ENCODE measurements around the gene RAB10.
A peak's percentile ranks its signal among the peaks of the same experiment; 100 is the strongest.
"Not testable (repeated sequence)": the region's sequence is repeated elsewhere in the genome, so short reads cannot be mapped to it uniquely, and the experiment has no call there.

Gene RAB10

GRCh38 chr2:26078939-26079338, 45.1 kb downstream of the RAB10 start:
- Histone ChIP-seq H3K27me3 (ENCODE audit: insufficient read depth, poor library complexity, severe bottlenecking) (no peaks in the 10 kb centered on the region), H3K27ac (ENCODE audit: poor library complexity, severe bottlenecking) (peak overlapping the region; percentile 66), H3K4me1 (ENCODE audit: insufficient read depth, poor library complexity, severe bottlenecking) (peaks cover 34% of the 10 kb centered on the region), H3K9me3 (ENCODE audit: severe bottlenecking) (peaks cover 15% of the 10 kb centered on the region), H3K36me3 (ENCODE audit: low read depth) (peaks cover 39% of the 10 kb centered on the region), H3K4me3 (ENCODE audit: severe bottlenecking) (no peak overlapping the region)
- TF ChIP-seq CTCF (IDR thresholded peaks at IDR 0.05; ENCODE audit: poor library complexity, severe bottlenecking): no peak
- ATAC-seq (ENCODE audit: low read depth) (no peak), DNase-seq (ENCODE audit: low spot score) (no peak)

- ATAC-seq (ENCODE audit: low read depth) (peak; percentile 73), DNase-seq (ENCODE audit: low spot score) (no peak)
- Histone ChIP-seq H3K27me3 (ENCODE audit: insufficient read depth, poor library complexity, severe bottlenecking) (no peaks in the 10 kb centered on the region), H3K36me3 (ENCODE audit: low read depth) (peaks cover 43% of the 10 kb centered on the region), H3K9me3 (ENCODE audit: severe bottlenecking) (peaks cover 15% of the 10 kb centered on the region), H3K27ac (ENCODE audit: poor library complexity, severe bottlenecking) (peak overlapping the region; percentile 66), H3K4me1 (ENCODE audit: insufficient read depth, poor library complexity, severe bottlenecking) (peaks cover 27% of the 10 kb centered on the region), H3K4me3 (ENCODE audit: severe bottlenecking) (no peak overlapping the region)
- no peak for TF ChIP-seq CTCF (IDR thresholded peaks at IDR 0.05; ENCODE audit: poor library complexity, severe bottlenecking)
These were observed 46.5 kb downstream of the RAB10 start for GRCh38 chr2:26080356-26080755.

- Histone ChIP-seq H3K27ac (ENCODE audit: poor library complexity, severe bottlenecking) (peak overlapping the region; percentile 66), H3K36me3 (ENCODE audit: low read depth) (peaks cover 43% of the 10 kb centered on the region), H3K4me1 (ENCODE audit: insufficient read depth, poor library complexity, severe bottlenecking) (peaks cover 21% of the 10 kb centered on the region), H3K9me3 (ENCODE audit: severe bottlenecking) (peaks cover 15% of the 10 kb centered on the region)
- not testable (repeated sequence) for ATAC-seq (ENCODE audit: low read depth); H3K4me3 ChIP-seq (ENCODE audit: severe bottlenecking); H3K27me3 ChIP-seq (ENCODE audit: insufficient read depth, poor library complexity, severe bottlenecking); DNase-seq (ENCODE audit: low spot score)
These were observed 47.0 kb downstream of the RAB10 start for GRCh38 chr2:26080925-26081324.

GRCh38 chr2:26081556-26081955, 47.7 kb downstream of the RAB10 start:
- Histone ChIP-seq H3K36me3 (ENCODE audit: low read depth) (peaks cover 47% of the 10 kb centered on the region), H3K4me1 (ENCODE audit: insufficient read depth, poor library complexity, severe bottlenecking) (peaks cover 15% of the 10 kb centered on the region), H3K4me3 (ENCODE audit: severe bottlenecking) (no peak overlapping the region), H3K27ac (ENCODE audit: poor library complexity, severe bottlenecking) (no peak overlapping the region), H3K27me3 (ENCODE audit: insufficient read depth, poor library complexity, severe bottlenecking) (no peaks in the 10 kb centered on the region), H3K9me3 (ENCODE audit: severe bottlenecking) (peaks cover 15% of the 10 kb centered on the region)
- TF ChIP-seq CTCF (IDR thresholded peaks at IDR 0.05; ENCODE audit: poor library complexity, severe bottlenecking): no peak
- ATAC-seq (ENCODE audit: low read depth): no peak
- DNase-seq (ENCODE audit: low spot score): no peak

GRCh38 chr2:26086155-26086637, 52.3 kb downstream of the RAB10 start:
- Histone ChIP-seq H3K9me3 (ENCODE audit: severe bottlenecking) (peaks cover 5% of the 10 kb centered on the region), H3K27ac (ENCODE audit: poor library complexity, severe bottlenecking) (peak overlapping the region; percentile 17), H3K27me3 (ENCODE audit: insufficient read depth, poor library complexity, severe bottlenecking) (no peaks in the 10 kb centered on the region), H3K36me3 (ENCODE audit: low read depth) (peaks cover 40% of the 10 kb centered on the region), H3K4me1 (ENCODE audit: insufficient read depth, poor library complexity, severe bottlenecking) (no peaks in the 10 kb centered on the region), H3K4me3 (ENCODE audit: severe bottlenecking) (no peak overlapping the region)
- TF ChIP-seq CTCF (IDR thresholded peaks at IDR 0.05; ENCODE audit: poor library complexity, severe bottlenecking): no peak
- DNase-seq (ENCODE audit: low spot score) (no peak), ATAC-seq (ENCODE audit: low read depth) (peak; percentile 58)
